ENCODE data around the gene LYST.

The LYST gene

GRCh38 chr1:235661568-235661967 is 205.1 kb downstream of the LYST start:
- H3K9me3 ChIP-seq (ENCODE audit: control insufficient read depth in 2 of 2, low read length in 2 of 2), result no peaks in the 10 kb centered on the region
- no peaks in the 10 kb centered on the region for H3K27me3 ChIP-seq (ENCODE audit: control insufficient read depth in 1 of 2, insufficient read depth in 2 of 2, low read length in 2 of 2)
- peaks cover 6 to 7% of the 10 kb centered on the region in 2 donors for H3K36me3 ChIP-seq (ENCODE audit: control insufficient read depth in 2 of 2, insufficient read depth in 2 of 2, low read length in 2 of 2)
- no peak overlapping the region for H3K27ac ChIP-seq (ENCODE audit: low read length)
- no peak overlapping the region for H3K9ac ChIP-seq (ENCODE audit: low read length in 2 of 2)
- H3K4me3 ChIP-seq (ENCODE audit: low read length in 2 of 2), result no peak overlapping the region
- no peaks in the 10 kb centered on the region for H3K4me1 ChIP-seq (ENCODE audit: control insufficient read depth, insufficient read depth, low read length)

DNA sequence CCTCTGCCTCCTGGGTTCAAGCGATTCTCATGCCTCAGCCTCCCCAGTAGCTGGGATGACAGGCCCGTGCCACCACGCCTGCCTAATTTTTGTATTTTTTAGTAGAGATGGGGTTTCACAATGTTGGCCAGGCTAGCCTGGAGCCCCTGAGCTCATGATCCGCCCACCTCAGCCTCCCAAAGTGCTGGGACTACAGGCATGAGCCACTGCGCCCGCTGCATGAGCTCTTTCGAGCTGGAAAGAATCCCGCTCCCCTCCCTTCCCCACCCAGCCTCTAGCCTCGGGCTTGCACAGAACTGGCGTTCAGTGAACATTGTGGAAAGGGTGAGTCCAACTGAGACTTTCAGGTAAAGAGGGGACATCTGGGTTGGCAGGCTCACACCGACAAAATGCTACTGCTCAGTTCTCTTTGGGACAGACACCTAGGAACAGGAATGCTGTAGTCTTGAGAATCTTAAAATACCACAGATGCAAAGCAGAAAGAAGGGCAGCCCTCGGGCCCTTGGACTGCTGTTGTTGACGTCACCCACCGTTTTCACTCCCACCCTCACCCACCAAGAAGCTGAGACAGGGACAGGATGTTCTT is 207.4 kb downstream of the LYST start:
- no peak overlapping the region for H3K4me3 ChIP-seq (ENCODE audit: low read length in 2 of 2)
- H3K27me3 ChIP-seq (ENCODE audit: control insufficient read depth in 1 of 2, insufficient read depth in 2 of 2, low read length in 2 of 2), result peaks cover 0 to 3% of the 10 kb centered on the region in 2 donors
- H3K9me3 ChIP-seq (ENCODE audit: control insufficient read depth in 2 of 2, low read length in 2 of 2), result no peaks in the 10 kb centered on the region
- H3K27ac ChIP-seq (ENCODE audit: low read length), result no peak overlapping the region
- H3K36me3 ChIP-seq (ENCODE audit: control insufficient read depth in 2 of 2, insufficient read depth in 2 of 2, low read length in 2 of 2), result peaks cover 6 to 7% of the 10 kb centered on the region in 2 donors
- no peaks in the 10 kb centered on the region for H3K4me1 ChIP-seq (ENCODE audit: control insufficient read depth, insufficient read depth, low read length)
- no peak overlapping the region for H3K9ac ChIP-seq (ENCODE audit: low read length in 2 of 2)

DNA sequence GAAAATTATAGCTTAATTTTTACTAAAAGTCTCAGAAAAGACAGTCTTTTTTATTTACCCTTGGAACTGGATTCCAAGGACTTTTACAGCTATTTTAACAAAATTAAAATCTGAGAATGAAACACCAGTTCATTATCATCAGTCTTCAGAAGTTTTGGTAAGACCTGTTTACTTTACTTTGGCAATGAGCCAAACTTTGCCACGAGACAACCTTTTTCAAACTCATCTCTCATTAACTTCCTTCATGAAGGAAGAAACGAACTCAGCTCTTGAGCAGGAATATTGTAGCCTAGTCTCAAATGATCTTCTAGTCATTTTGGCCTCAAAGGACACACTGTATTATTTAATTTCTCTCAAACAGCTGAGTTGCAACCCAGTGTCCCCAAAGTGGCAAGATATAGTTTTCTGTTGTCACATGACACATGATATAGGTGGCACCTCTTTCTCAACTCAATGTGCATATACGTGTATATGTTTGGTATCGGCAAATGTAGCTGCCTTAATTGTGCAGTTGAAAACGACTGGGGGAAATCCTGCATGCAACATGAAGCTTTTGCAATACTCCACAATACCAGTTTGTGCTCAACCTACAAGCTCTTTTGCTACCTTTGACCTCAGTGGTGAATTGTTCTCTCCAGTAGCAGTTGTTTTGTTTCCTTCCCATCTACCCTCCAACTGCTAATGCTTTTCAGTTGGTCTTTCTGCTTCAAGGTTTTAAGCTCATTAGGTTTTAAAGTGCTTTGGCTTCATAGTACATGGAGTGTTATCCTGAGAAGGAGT is 208.8 kb downstream of the LYST start:
- Histone ChIP-seq H3K4me3 (ENCODE audit: low read length in 2 of 2) (no peak overlapping the region), H3K9me3 (ENCODE audit: control insufficient read depth in 2 of 2, low read length in 2 of 2) (no peaks in the 10 kb centered on the region), H3K36me3 (ENCODE audit: control insufficient read depth in 2 of 2, insufficient read depth in 2 of 2, low read length in 2 of 2) (peaks cover 0 to 3% of the 10 kb centered on the region in 2 donors), H3K9ac (ENCODE audit: low read length in 2 of 2) (no peak overlapping the region), H3K27ac (ENCODE audit: low read length) (no peak overlapping the region), H3K27me3 (ENCODE audit: control insufficient read depth in 1 of 2, insufficient read depth in 2 of 2, low read length in 2 of 2) (peaks cover 0 to 3% of the 10 kb centered on the region in 2 donors), H3K4me1 (ENCODE audit: control insufficient read depth, insufficient read depth, low read length) (no peaks in the 10 kb centered on the region)

GRCh38 chr1:235657269-235657668 is 209.4 kb downstream of the LYST start:
- no peak overlapping the region for H3K27ac ChIP-seq (ENCODE audit: low read length)
- peaks cover 2 to 8% of the 10 kb centered on the region in 2 donors for H3K27me3 ChIP-seq (ENCODE audit: control insufficient read depth in 1 of 2, insufficient read depth in 2 of 2, low read length in 2 of 2)
- H3K36me3 ChIP-seq (ENCODE audit: control insufficient read depth in 2 of 2, insufficient read depth in 2 of 2, low read length in 2 of 2), result peaks cover 0 to 3% of the 10 kb centered on the region in 2 donors
- H3K9me3 ChIP-seq (ENCODE audit: control insufficient read depth in 2 of 2, low read length in 2 of 2), result no peaks in the 10 kb centered on the region
- H3K4me1 ChIP-seq (ENCODE audit: control insufficient read depth, insufficient read depth, low read length), result no peaks in the 10 kb centered on the region
- no peak overlapping the region for H3K9ac ChIP-seq (ENCODE audit: low read length in 2 of 2)
- H3K4me3 ChIP-seq (ENCODE audit: low read length in 2 of 2), result no peak overlapping the region

DNA sequence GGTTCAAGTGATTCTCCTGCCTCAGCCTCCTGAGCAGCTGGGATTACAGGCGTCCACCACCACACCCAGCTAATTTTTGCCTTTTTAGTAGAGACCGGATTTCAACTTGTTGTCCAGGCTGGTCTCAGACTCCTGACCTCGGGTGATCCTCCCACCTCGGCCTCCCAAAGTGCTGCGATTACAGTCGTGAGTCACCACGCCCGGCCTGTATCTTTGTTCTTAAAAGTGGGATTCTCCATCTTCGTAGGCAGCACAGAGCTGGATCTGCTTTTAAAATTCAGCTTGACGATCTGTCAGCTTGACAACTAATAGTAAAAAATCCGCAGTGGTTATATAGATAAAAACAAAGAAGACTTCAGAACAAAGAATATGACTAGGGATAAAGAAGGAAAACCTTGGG is 214.3 kb downstream of the LYST start:
- Histone ChIP-seq H3K9me3 (ENCODE audit: control insufficient read depth in 2 of 2, low read length in 2 of 2) (no peaks in the 10 kb centered on the region), H3K4me1 (ENCODE audit: control insufficient read depth, insufficient read depth, low read length) (peaks cover 20% of the 10 kb centered on the region), H3K9ac (ENCODE audit: low read length in 2 of 2) (no peak overlapping the region), H3K4me3 (ENCODE audit: low read length in 2 of 2) (no peak overlapping the region), H3K27ac (ENCODE audit: low read length) (no peak overlapping the region), H3K36me3 (ENCODE audit: control insufficient read depth in 2 of 2, insufficient read depth in 2 of 2, low read length in 2 of 2) (no peaks in the 10 kb centered on the region), H3K27me3 (ENCODE audit: control insufficient read depth in 1 of 2, insufficient read depth in 2 of 2, low read length in 2 of 2) (peaks cover 26 to 42% of the 10 kb centered on the region in 2 donors)

GRCh38 chr1:235651170-235651806 is 215.4 kb downstream of the LYST start:
- no peak overlapping the region for H3K27ac ChIP-seq (ENCODE audit: low read length)
- H3K4me3 ChIP-seq (ENCODE audit: low read length in 2 of 2), result no peak overlapping the region
- peaks cover 20% of the 10 kb centered on the region for H3K4me1 ChIP-seq (ENCODE audit: control insufficient read depth, insufficient read depth, low read length)
- no peaks in the 10 kb centered on the region for H3K36me3 ChIP-seq (ENCODE audit: control insufficient read depth in 2 of 2, insufficient read depth in 2 of 2, low read length in 2 of 2)
- H3K27me3 ChIP-seq (ENCODE audit: control insufficient read depth in 1 of 2, insufficient read depth in 2 of 2, low read length in 2 of 2), result peaks cover 30 to 42% of the 10 kb centered on the region in 2 donors
- H3K9ac ChIP-seq (ENCODE audit: low read length in 2 of 2), result no peak overlapping the region
- no peaks in the 10 kb centered on the region for H3K9me3 ChIP-seq (ENCODE audit: control insufficient read depth in 2 of 2, low read length in 2 of 2)

DNA sequence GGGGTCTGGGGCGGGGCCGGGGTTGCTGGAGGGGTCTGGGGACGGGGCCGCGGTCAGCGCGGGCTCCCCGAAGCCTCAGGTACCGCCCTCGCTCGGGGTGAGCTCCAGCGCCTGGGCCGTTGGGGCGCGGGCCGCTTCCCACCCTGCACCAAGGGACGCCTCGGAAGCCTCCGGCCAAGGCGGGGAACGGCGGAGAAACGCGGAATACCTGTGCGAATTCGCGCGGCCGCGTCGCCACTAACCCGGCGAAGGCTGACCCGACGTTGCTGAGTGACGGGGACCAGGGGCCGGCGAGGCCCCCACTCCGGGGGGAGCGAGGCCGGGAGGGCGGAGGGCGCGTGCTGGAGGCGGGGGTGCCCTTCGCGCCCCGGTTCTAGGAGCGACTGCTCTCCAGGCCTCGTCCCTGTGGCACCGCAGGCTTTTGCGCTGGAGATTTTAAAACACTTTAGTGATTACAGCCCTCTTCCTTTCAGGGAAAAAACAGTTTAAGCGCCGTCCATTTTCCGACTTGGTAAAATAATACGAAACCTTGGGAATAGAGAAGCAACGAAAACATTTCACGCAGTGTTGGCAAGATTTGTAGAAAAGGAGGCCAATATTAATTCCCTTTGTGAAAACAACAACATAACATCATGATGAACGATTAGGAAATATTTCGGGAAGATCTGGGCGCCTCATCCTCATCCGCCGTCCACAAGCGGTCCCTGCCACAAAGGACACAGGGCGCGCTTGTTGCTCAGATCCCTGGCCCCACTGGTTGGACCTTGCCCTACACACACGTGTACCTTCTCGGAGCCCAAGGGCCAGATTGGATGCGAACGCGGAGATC is 216.2 kb downstream of the LYST start:
- H3K27ac ChIP-seq (ENCODE audit: low read length), result no peak overlapping the region
- no peaks in the 10 kb centered on the region for H3K36me3 ChIP-seq (ENCODE audit: control insufficient read depth in 2 of 2, insufficient read depth in 2 of 2, low read length in 2 of 2)
- H3K4me3 ChIP-seq (ENCODE audit: low read length in 2 of 2), result peak overlapping the region; percentile 48 to 52
- peaks cover 30 to 42% of the 10 kb centered on the region in 2 donors for H3K27me3 ChIP-seq (ENCODE audit: control insufficient read depth in 1 of 2, insufficient read depth in 2 of 2, low read length in 2 of 2)
- no peak overlapping the region for H3K9ac ChIP-seq (ENCODE audit: low read length in 2 of 2)
- no peaks in the 10 kb centered on the region for H3K9me3 ChIP-seq (ENCODE audit: control insufficient read depth in 2 of 2, low read length in 2 of 2)
- H3K4me1 ChIP-seq (ENCODE audit: control insufficient read depth, insufficient read depth, low read length), result peaks cover 20% of the 10 kb centered on the region

DNA sequence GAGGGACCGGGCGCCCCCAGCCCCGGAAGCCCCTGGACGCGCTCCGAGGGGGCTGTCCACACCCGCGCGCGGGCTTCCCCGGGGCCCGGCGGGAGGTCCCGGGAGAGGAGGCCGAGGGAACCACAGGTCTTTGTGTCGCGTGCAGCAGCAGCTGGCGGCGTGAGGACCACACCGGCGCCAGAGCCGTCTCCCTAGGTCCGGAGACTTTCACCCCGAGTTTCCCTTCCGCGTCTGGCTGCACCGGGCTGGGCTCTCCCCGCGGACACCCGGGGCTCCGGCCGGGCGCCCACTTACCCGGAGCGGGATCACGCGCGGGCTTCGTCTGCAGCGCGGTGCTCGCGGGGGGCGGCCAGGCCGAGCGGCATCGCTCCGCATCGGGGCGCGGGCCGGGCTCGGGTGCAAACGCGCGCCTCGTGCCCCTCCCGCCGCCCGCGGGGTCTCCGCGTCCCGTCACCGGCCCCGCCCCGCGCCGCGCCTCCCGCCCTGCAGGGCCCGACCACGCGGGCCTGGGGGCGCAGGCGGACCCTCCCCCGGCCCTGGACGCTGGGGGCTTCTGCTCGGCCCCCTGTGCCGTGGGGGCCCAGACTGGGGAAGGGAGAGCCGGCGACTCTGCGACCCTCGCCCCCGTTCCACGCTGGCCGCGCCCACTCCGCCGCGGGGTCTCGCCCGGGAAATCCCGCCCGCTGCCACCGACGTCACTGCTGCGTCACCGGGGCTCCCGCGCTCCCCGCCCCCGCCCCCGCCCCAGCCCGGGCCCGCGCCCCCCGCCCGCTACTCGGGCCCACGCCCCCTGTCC is 217.1 kb downstream of the LYST start, which contains the start of gene GNG4:
Gene GNG4 (minus strand): TSS at position 417 of the 796 bp plus-strand sequence. CDS start 65,946 bp downstream, outside the sequence.
- Histone ChIP-seq H3K27ac (ENCODE audit: low read length) (no peak within 1 kb of the TSS), H3K4me3 (ENCODE audit: low read length in 2 of 2) (peak within 1 kb of the TSS; percentile 48 to 67), H3K27me3 (ENCODE audit: control insufficient read depth in 1 of 2, insufficient read depth in 2 of 2, low read length in 2 of 2) (peaks cover 30 to 42% of the 10 kb centered on the region in 2 donors), H3K9ac (ENCODE audit: low read length in 2 of 2) (no peak within 1 kb of the TSS), H3K36me3 (ENCODE audit: control insufficient read depth in 2 of 2, insufficient read depth in 2 of 2, low read length in 2 of 2) (no peaks in the 10 kb centered on the region), H3K4me1 (ENCODE audit: control insufficient read depth, insufficient read depth, low read length) (peaks cover 20% of the 10 kb centered on the region), H3K9me3 (ENCODE audit: control insufficient read depth in 2 of 2, low read length in 2 of 2) (no peaks in the 10 kb centered on the region)

DNA sequence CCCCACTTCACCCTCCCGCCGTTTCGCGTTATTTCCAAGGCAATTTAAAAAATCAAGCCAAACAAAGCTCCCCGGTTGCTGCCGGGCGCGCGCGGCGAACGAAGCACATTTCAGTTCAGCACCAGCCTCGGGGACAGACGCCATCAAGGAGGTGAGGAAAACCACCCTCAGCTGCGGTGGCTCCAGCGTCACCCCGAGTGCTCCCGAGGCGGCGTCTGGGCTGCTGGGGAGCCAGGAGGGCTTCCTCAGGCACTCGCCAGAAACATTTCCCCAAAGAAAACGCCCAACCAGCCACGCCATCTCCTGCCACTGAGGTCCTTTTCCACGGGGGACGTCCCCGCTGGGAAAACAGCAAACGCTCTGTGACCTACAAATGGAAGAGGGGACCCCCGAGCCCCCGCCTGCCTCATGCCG is 217.7 kb downstream of the LYST start:
- Histone ChIP-seq H3K27ac (ENCODE audit: low read length) (no peak overlapping the region), H3K27me3 (ENCODE audit: control insufficient read depth in 1 of 2, insufficient read depth in 2 of 2, low read length in 2 of 2) (peaks cover 30 to 38% of the 10 kb centered on the region in 2 donors), H3K4me1 (ENCODE audit: control insufficient read depth, insufficient read depth, low read length) (peaks cover 20% of the 10 kb centered on the region), H3K4me3 (ENCODE audit: low read length in 2 of 2) (peak overlapping the region; percentile 9 to 67), H3K36me3 (ENCODE audit: control insufficient read depth in 2 of 2, insufficient read depth in 2 of 2, low read length in 2 of 2) (no peaks in the 10 kb centered on the region), H3K9me3 (ENCODE audit: control insufficient read depth in 2 of 2, low read length in 2 of 2) (no peaks in the 10 kb centered on the region), H3K9ac (ENCODE audit: low read length in 2 of 2) (no peak overlapping the region)
